Ovary (tissue), 9 donors: ENCODE results near the gene CPLANE1. TPM values are rescaled to one million over a fixed set of nuclear protein-coding genes. Genes with fewer than 3 reads are reported as not detected.
"Not testable (repeated sequence)": the region's sequence is repeated elsewhere in the genome, so short reads cannot be mapped to it uniquely, and the experiment has no call there.

ENCODE experiments used
- DNase-seq, 5 donors: peaks; one replicate each; pipeline ENCODE4 v3.0.0-alpha.2; 2019 to 2020
- H3K27ac ChIP-seq, 2 donors: fragments of 200-600 bp; one replicate each; pipeline versions ENCODE4 v1.5.1 to v1.8.0; 2019 to 2022
- H3K27me3 ChIP-seq: fragments of 200-600 bp; one replicate; pipeline ENCODE4 v1.8.0; 2022
- H3K36me3 ChIP-seq: fragments of 200-600 bp; sonication (generic); one replicate; pipeline ENCODE4 v1.5.1; 2019
- H3K4me1 ChIP-seq: one replicate; pipeline ENCODE4 v1.8.1; 2013; ENCODE audit warnings: mild to moderate bottlenecking, moderate library complexity; ENCODE audit not compliant: insufficient read depth
- H3K4me3 ChIP-seq: fragments of 200-600 bp; sonication (generic); one replicate; pipeline ENCODE4 v1.5.1; 2017
- H3K9me3 ChIP-seq, 2 donors: fragments of 200-600 bp in 1 of 2; sonication (generic) in 1 of 2; one replicate each; pipeline versions ENCODE4 v1.5.1 to v1.8.1; 2013 to 2019; ENCODE audit warnings: mild to moderate bottlenecking in 1 of 2, moderate library complexity in 1 of 2
- CTCF ChIP-seq, 3 donors: fragments of 450-650 bp in 2 of 3; fragments of 200-600 bp in 1 of 3; IDR thresholded peaks; one replicate each; pipeline versions ENCODE4 v1.5.1 to v1.8.0; 2016 to 2022; ENCODE audit warnings: antibody characterized with exemption in 3 of 3, mild to moderate bottlenecking in 1 of 3
- EP300 ChIP-seq: sonication (generic); formaldehyde crosslinking; IDR thresholded peaks from one replicate; pipeline ENCODE4 v1.6.1; 2017; ENCODE audit warnings: antibody characterized with exemption
- POLR2A ChIP-seq: fragments of 450-650 bp; IDR thresholded peaks from one replicate; pipeline ENCODE4 v1.6.1; 2017; ENCODE audit warnings: antibody characterized with exemption, mild to moderate bottlenecking, moderate library complexity
- WGBS, 3 donors: extraction: QIAGEN DNeasy Blood & Tissue Kit in 1 of 3; methylation state at CpG; one replicate each; pipeline versions ENCODE4 v1.1.5 to v1.1.7; 2013 to 2017; 5-methylcytosine and 5-hydroxymethylcytosine counted together
- intact Hi-C, 4 donors: fragments of 100-400 bp; cut with DNase I; formaldehyde crosslinking; loops; one replicate each; pipeline versions ENCODE4 v1.11.0 to v1.15.1; 2022 to 2023
- polyA plus RNA-seq, 2 donors: library from polyadenylated mRNA; stranded (reverse); fragments of 200-250 nt in 1 of 2; fragments of 350-450 nt in 1 of 2; fragmentation: Illumina TruSeq in 1 of 2; extraction: RNeasy Lipid Tissue Mini Kit (QIAGEN cat#74804) in 1 of 2; gene quantifications; one replicate each; pipeline ENCODE4 v1.2.3, GENCODE V29; 2013 to 2014
- total RNA-seq, 7 donors: library from RNA; depleted of rRNA in 2 of 7; stranded (reverse); fragments of >200 nt in 2 of 7; fragmentation: NEBNext Ultra II Directional in 3 of 7; extraction: Animal tissue kit (Norgen Biotek cat#: 25700) in 3 of 7; gene quantifications; one replicate each; pipeline versions ENCODE4 v1.1.0 to v1.2.4, GENCODE V29; 2016 to 2023
- donor health status: DM: no; HTN: no; CAD: no; lungs with moderate emphysema.
- donor health status: DM: no; HTN: no; CAD: no.
- donor health status: Bipolar disorder and iron deficiency.
- donor health status: DM: yes; HTN: yes; CAD: no.
- donor health status: DM: no; HTN: no; CAD: no.
- donor health status: DM: yes; HTN: yes; CAD: no.

The CPLANE1 gene
- total and polyA plus RNA-seq, 9 donors, result 5.4 to 39.2 (median 22.5) TPM

DNA sequence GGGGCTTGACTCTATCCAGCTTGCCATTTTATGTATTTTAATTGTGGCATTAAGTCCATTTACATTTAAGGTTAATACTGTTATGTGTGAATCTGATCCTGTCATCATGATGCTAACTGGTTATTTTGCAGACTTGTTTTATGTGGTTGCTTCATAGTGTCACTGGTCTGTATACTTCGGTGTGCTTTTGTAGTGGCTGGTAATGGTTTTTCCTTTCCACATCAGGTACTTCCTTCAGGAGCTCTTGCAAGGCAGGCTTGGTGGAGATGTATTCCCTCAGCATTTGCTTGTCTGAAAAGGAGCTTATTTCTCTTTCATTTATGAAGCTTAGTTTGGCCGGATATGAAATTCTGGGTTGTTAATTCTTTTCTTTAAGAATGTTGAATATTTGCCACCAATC lies 145.9 kb downstream of the CPLANE1 start:
- whole genome bisulfite sequencing, 3 donors, result 92 to 98% (median 97%) methylated on average over 2 of the region's 2 CpGs

GRCh38 chr5:37099267-37099666 lies 149.9 kb downstream of the CPLANE1 start:
- H3K4me3 ChIP-seq, H3K27ac ChIP-seq, H3K27me3 ChIP-seq, DNase-seq, H3K4me1 ChIP-seq, H3K36me3 ChIP-seq, intact Hi-C loops, H3K9me3 ChIP-seq: not testable (repeated sequence)
- 96 to 97% (median 96%) methylated on average over 5 of the region's 5 CpGs for WGBS, 3 donors

More for the DNA sequence above, 145.9 kb downstream of the CPLANE1 start:
- H3K4me1 ChIP-seq, result no peaks in the 10 kb centered on the region
- no peak overlapping the region for H3K4me3 ChIP-seq
- DNase-seq, result no peak
- no peak for TF ChIP-seq EP300
- no peak for TF ChIP-seq CTCF (IDR thresholded peaks at IDR 0.05)
- no peak for TF ChIP-seq POLR2A
- H3K9me3 ChIP-seq, result peaks cover 0 to 3% of the 10 kb centered on the region in 2 donors
- intact Hi-C loops, result no loop called here
- H3K27me3 ChIP-seq, result no peaks in the 10 kb centered on the region
- no peaks in the 10 kb centered on the region for H3K36me3 ChIP-seq
- H3K27ac ChIP-seq, result no peak overlapping the region

DNA sequence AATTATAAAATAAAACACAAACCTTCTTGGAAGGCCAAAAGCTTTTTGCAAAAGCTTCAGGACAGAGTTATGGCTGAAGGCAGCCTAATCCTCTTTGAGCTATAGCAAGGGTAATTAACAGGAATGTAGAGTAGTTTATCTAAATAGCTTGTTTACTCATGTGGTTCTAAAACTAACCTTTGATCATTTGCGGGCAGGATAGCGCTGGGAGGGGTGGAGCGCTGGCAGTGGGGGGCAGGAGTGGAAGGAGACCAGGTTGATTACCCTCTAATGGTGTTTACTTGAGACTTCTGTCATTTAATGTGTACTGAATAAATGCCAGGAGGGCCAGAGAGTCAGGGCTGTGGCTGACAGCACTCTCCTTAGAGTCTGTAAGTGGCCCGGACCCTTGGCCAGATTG lies 155.4 kb downstream of the CPLANE1 start:
- H3K27ac ChIP-seq, intact Hi-C loops, H3K9me3 ChIP-seq, H3K36me3 ChIP-seq, H3K4me1 ChIP-seq, DNase-seq, H3K4me3 ChIP-seq, H3K27me3 ChIP-seq: not testable (repeated sequence)
- WGBS, 3 donors, result 50 to 66% (median 58%) methylated on average over 3 to 4 of the region's 4 CpGs

DNA sequence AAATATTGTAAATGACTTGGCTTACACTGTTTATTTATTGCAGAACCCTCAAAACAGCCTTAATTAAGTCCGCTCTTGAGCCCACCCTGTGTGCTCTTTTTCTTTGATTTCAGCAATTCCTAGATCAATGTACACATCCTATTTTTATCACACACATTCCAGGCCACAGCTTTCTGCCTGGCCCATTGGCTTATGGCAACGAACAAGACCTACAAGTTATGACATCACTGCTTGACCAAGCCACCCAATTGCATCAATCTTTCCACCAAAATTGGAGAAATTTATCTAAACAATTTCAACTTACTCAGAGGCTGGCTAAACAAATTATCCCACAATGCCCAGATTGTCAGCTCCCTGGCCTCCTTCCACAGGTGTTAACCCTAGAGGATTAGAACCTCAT lies 158.4 kb downstream of the CPLANE1 start:
- Histone ChIP-seq H3K36me3 (no peaks in the 10 kb centered on the region), H3K9me3 (no peaks in the 10 kb centered on the region), H3K4me1 (no peaks in the 10 kb centered on the region), H3K27ac (no peak overlapping the region), H3K27me3 (no peaks in the 10 kb centered on the region), H3K4me3 (no peak overlapping the region)
- DNase-seq, result no peak
- WGBS, 3 donors, result 82 to 94% (median 89%) methylated on average over 2 of the region's 2 CpGs
- no peak for TF ChIP-seq CTCF (IDR thresholded peaks at IDR 0.05)
- TF ChIP-seq EP300, result no peak
- intact Hi-C loops, result no loop called here

- WGBS, 3 donors, result 65 to 71% (median 69%) methylated on average over 7 of the region's 7 CpGs
- DNase-seq, result no peak
- Histone ChIP-seq H3K36me3 (no peaks in the 10 kb centered on the region), H3K4me3 (no peak overlapping the region), H3K27ac (no peak overlapping the region), H3K4me1 (no peaks in the 10 kb centered on the region), H3K27me3 (no peaks in the 10 kb centered on the region), H3K9me3 (no peaks in the 10 kb centered on the region)
- intact Hi-C loops, result no loop called here
- TF ChIP-seq POLR2A (no peak), CTCF (IDR thresholded peaks at IDR 0.05) (no peak), EP300 (no peak)
Measured at GRCh38 chr5:37090123-37090726, 159.0 kb downstream of the CPLANE1 start.

- no peak overlapping the region for H3K4me3 ChIP-seq
- 81 to 93% (median 83%) methylated on average over 6 of the region's 6 CpGs for WGBS, 3 donors
- no peaks in the 10 kb centered on the region for H3K4me1 ChIP-seq
- H3K9me3 ChIP-seq, result no peaks in the 10 kb centered on the region
- H3K27me3 ChIP-seq, result no peaks in the 10 kb centered on the region
- H3K27ac ChIP-seq, result no peak overlapping the region
- no peak for DNase-seq
- no peaks in the 10 kb centered on the region for H3K36me3 ChIP-seq
- intact Hi-C loops, result no loop called here
- TF ChIP-seq EP300 (no peak), POLR2A (no peak), CTCF (IDR thresholded peaks at IDR 0.05) (no peak)
Measured at GRCh38 chr5:37088009-37088408, 161.2 kb downstream of the CPLANE1 start.
